RPMI8226 (cell line): ENCODE results near the gene CLDN15.

ENCODE experiments used
- DNase-seq: peaks from one replicate; pipeline ENCODE4 v3.0.0-alpha.2; 2015

CLDN15 gene

DNA sequence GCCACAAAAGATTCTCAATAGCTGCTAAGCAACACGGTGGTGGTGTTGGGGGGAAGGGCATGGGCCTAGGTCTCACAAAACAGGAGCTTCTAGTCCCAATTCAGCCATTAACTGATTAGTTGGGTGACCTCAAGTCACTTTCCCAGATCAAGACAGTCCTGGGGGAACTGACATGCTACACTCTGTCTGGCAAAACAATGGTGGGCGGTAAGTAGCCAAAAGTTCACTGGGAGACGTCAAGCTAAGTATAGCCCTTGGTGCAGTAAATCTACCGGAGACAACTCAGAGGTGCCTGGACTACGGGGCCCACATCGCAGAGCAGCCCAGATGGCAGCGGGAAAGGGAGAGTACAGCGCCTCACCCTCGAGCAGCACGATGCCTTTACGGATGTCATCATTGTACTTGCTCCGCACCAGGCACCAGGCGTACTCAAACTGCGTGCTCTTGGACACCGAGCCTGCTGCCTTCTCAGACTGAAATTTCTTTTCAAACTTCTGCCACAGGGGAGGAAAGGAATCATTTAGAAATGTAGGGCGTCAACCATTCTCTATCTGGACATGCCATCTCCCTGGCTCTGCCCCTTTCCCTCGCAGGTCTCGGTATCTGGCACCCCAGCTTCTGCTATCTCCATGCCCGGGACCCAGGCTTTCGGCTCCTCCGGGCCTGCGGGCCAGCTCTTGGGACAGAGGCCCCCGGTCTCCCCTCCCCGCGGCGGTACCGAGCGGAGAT lies 6.2 kb upstream of the CLDN15 start:
- DNase-seq = no peak

- no peak for DNase-seq
Observed at GRCh38 chr7:101241443-101242349, 4.1 kb upstream of the CLDN15 start.

DNA sequence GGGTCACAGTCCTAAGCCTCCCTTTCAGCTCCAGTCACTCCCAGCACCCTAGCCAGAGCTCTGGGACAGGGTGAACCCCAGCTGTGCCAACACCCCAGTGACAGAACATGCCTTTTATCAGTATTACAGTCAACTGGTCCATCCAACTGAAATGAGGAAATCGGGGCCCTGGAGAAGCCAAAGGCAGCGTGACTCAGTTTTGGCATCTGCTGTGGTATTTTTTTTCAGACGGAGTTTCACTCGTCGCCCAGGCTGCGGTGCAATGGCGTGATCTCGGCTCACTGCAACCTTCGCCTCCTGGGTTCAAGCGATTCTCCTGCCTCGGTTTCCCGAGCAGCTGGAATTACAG lies 3.4 kb upstream of the CLDN15 start:
- no peak for DNase-seq

DNA sequence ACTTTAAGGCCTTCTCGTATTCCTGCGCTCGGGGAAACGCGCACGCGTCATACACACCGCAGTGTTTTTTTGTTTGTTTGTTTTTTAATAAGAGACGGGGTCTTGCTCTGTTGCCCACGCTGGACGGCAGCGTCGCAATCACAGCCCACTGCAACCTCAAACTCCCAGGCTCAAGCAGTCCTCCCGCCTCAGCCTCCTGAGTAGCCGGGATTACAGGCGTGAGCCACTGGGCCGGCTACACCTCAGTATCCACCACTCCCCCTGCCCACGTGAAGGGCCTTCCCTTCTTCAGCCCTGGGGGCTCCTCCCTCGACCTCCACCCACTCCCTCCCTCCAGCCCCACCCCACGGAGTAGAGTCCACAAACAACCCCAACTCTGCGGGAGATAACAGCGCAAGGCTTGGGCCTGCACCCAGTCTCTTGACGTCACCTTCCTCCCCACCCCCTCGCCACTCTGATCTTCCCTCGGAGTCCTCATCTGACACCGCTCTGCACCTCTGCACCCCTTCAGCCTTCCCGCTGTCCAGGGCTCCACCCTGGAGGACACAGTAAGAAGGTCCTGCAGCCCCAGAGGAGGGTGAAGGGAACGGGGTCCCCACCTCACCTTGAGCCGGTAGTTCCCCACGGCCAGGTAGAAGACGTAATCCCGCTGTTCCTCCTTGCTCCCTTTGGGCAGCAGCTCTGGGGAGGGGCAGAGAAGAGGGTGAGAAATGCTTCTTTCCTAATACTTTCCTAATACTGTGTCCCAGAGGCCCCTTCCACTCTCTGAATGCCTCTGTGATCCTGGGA lies 2.8 kb upstream of the CLDN15 start:
- no peak for DNase-seq

DNA sequence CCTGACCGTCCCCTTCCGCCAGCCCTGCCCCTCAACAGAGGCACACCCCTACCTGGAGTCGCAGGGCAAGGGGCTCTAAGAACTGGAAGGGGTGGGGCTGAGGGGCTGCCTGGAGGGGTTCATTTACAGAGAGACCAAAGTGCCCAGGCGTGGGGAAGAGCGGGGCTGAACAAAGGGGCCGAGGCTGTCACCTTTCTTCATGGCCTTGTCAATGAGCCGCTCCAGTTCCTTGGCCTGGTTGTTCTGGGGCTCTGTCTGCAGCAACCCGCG lies 2.3 kb upstream of the CLDN15 start:
- DNase-seq = no peak

DNA sequence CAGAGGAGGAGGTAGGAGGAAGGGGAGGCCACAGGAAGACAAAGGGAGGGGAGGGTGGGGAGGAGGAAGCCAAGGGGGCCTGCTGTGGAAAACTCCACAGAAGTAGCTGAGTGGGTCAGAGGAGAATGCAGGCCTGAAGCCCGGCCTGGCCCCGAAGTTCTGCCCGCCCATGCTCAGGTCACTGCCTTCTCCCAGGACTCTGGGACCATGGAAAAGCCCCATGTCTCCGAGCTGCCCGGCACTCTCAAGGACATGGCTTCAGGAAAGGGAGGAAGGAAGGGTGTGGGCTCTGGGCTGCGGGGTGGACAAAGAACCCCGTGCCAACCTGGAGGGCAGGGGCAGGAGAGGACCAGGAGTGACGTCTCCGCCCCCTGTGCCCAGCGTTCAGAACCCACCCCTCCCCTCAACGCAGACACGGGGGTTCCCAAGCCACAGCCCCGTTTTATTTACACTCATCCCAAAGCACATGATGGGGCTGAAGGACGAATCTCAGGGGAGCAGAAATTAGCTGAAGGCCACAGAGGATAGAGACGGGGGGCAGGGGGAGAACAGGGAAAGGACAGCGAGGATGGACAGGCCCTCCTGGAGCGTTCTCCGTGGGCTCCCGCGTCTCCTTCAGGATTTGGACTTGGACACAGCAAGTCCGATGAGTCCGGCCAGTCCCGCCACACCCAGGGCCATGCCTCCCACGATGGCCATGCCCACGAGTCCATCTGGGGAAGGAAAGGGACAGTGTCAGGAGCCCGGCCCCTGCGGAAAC lies 1.8 kb upstream of the CLDN15 start:
- no peak for DNase-seq

- DNase-seq = no peak
Observed at GRCh38 chr7:101238226-101239182, 902 bp upstream of the CLDN15 start.

DNA sequence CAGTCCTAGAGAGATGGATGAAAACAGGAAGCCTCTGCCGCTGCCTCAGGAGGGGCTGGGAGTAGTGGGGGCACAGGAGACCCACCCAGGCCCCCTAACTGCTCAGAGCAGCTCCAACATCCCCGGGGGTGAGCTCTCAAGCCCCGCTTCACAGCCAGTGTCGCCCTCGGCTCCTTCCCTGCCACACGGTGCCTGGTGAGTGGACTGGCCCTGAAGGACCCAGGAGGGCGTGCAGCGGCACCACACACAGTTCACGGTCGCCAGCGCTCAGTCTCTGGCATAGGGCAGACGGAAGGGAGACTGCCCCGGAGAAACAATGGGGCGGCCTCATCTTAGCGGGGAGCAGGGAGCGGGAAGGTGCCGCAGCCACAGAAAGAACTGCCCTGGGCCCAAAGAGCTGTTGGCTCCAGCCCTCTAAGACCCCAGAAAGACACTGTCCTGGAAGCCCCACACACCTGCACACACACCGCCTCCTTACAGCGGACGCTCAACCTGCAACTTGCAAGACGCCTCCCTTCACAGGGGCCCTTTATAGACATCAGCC lies 1.2 kb downstream of the CLDN15 start:
- DNase-seq = no peak

DNA sequence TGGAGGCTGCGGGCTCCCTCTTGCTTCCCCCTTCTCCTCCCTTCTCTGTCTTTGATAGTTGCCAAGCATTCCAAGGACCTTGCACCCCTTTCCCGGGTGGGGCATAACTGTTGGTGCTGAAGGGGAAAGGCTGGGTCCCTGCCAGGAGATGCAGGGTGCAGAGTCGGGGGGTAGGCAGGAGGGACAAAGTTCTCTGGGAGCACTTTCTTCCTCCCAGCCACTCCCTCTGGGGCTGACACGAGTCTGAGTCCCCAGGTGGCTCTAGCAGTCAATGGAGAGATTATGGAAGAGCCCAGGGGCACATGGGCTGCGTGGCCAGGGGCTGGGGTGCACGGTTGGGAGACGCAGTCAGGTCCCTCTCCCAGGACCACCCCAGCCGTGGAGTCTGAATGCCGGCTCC lies 2.1 kb downstream of the CLDN15 start:
- DNase-seq = no peak

DNA sequence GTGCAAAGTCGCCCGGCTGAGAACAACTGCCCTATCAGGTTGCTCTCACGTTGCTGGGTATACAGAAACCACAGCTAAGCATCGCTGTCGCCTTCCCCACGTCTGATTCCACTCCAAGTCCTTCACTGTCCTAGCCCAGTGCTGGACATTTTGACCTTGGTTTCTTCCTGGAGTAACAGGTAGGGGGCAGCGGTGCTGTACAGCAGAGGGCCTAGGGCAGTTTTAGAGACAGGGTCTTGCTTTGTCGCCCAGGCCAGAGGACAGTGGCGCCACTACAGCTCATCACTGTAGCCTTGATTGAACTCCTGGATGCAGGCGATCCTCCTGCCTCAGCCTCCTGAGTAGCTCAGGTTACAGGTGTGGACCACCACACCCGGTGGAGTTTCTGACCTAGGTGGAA lies 2.6 kb downstream of the CLDN15 start:
- peak; percentile 28 for DNase-seq

- no peak for DNase-seq
Observed at GRCh38 chr7:101234636-101235035, 3.0 kb downstream of the CLDN15 start.

DNA sequence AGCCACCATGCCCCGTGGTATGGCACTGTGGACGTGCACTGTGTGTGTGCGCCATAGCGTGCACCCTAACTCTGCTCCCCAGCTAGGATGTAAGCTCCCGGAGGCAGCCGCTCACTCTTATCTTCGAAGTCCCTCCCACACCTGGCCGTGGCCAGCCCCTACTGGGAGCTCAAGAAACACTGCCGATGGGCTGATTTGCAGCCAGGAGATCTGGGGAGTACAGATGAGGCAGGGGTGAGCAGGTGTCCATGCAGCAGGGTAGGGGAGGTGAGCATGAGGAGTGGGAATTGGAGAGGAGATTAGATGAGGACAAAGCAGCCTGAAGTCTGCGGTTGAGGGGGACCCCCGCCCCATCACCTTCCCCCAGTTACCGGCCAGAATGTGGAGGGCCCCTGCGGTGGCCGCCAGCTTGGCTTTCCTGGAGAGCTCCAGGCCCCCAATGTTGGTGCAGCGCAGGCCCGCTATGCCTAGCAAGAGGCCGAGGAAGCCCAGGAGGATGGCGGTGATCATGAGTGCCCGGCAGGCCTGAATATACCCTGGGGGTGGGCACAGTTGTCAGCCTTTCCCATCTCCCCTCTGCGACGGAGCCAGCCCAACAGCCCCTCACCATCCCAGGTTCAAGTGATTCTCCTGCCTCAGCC lies 3.6 kb downstream of the CLDN15 start:
- no peak for DNase-seq

DNA sequence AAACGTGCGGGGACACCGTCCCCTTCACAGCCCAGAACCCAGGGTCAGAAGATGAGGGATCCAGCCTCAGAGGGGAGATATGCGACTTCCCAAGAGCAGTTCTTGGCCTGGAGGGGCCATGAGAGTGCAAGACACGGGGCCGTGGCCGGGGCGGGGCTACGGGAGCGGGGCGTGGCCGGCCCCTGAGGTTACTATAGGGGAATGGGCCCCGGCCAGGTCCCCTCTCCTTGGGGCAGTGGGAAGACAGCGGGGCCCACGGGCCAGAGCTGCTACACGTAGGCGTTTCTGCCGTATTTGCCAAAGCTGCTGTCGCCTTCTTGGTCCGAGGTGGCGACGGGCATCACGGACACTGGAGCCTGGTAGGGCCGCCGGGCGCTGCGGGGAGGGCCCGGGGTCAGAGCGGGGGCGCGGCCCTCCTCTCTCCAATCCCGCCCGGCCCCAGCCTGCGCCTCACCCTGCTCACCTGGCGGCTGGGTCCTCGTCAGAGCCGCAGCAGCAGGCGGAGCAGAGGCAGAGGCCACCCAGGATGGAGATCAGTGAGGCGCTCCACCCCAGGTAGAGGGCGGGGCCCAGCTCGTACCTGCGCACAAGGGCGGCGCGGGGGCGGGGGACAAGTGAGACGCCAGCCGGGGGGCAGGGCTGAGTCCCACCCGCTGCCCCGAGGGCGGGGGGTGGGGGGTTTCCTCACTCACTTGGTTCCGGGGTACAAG lies 5.3 kb downstream of the CLDN15 start:
- DNase-seq = no peak

- no peak for DNase-seq
Observed at GRCh38 chr7:101231644-101232043, 6.0 kb downstream of the CLDN15 start.

- no peak for DNase-seq
Observed at GRCh38 chr7:101226721-101227120, 10.9 kb downstream of the CLDN15 start.

GRCh38 chr7:101225650-101226049 lies 12.0 kb downstream of the CLDN15 start:
- no peak for DNase-seq

- no peak for DNase-seq
Observed at GRCh38 chr7:101223528-101223927, 14.1 kb downstream of the CLDN15 start.

DNA sequence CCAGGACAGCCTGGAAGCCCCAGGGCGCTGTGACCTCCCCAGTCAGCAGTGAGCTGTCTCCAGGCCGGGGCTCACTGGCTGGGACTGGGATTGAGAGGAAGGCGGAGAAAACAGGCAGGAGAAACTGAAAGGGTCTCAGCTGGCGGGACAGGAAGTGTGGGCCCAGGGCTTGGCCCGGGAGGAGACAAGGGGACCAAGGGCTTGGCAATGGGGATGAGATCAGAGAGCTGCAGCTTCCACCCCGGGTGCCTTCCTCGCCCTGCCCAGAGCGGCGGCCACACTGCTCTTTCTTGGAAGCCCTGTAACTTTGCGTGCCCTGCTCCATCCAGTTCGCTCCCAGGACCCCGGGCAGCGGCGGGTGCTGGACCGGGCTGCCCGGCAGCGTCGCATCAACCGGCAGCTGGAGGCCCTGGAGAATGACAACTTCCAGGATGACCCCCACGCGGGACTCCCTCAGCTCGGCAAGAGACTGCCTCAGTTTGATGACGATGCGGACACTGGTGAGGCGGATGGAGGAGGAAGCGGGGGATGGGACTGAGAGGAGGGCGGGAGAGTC lies 15.2 kb downstream of the CLDN15 start:
- DNase-seq = no peak

- no peak for DNase-seq
Observed at GRCh38 chr7:101220295-101220694, 17.3 kb downstream of the CLDN15 start.
